Measurements from ENCODE around the gene FHIT. TPM values are rescaled to one million over a fixed set of nuclear protein-coding genes. Genes with fewer than 3 reads are reported as not detected.

The FHIT gene
- total and polyA plus RNA-seq, 7 donors, result 0.98 to 10.4 (median 4.0) TPM

- Histone ChIP-seq H3K4me1 (no peaks in the 10 kb centered on the region), H3K36me3 (ENCODE audit: insufficient read depth in 1 of 2, low read depth in 1 of 2) (no peaks in the 10 kb centered on the region), H3K27ac (no peak overlapping the region), H3K27me3 (ENCODE audit: insufficient read depth in 3 of 3, low read length in 2 of 3) (no peaks in the 10 kb centered on the region), H3K9me3 (no peaks in the 10 kb centered on the region), H3K4me3 (no peak overlapping the region)
- DNase-seq (no peak), ATAC-seq (no peak)
- intact Hi-C loops (cut with DNase I), result no loop called here
- TF ChIP-seq CTCF (IDR thresholded peaks at IDR 0.05), result no peak
- 57 to 87% (median 74%) methylated on average over 3 of the region's 3 CpGs for WGBS, 3 donors
These were observed 95.5 kb downstream of the FHIT start for GRCh38 chr3:61155701-61156292.

- no peak for TF ChIP-seq CTCF (IDR thresholded peaks at IDR 0.05)
- H3K9me3 ChIP-seq, result no peaks in the 10 kb centered on the region
- no peaks in the 10 kb centered on the region for H3K4me1 ChIP-seq
- H3K4me3 ChIP-seq, result no peak overlapping the region
- DNase-seq, result no peak
- no peak for ATAC-seq
- H3K27ac ChIP-seq, result no peak overlapping the region
- no peaks in the 10 kb centered on the region for H3K36me3 ChIP-seq (ENCODE audit: insufficient read depth in 1 of 2, low read depth in 1 of 2)
- WGBS, 3 donors, result 68 to 72% (median 71%) methylated on average over 7 of the region's 7 CpGs
- intact Hi-C loops (cut with DNase I), result no loop called here
- H3K27me3 ChIP-seq (ENCODE audit: insufficient read depth in 3 of 3, low read length in 2 of 3), result no peaks in the 10 kb centered on the region
These were observed 96.6 kb downstream of the FHIT start for GRCh38 chr3:61154457-61155198.

- 94 to 100% (median 96%) methylated on average over 1 of the region's 1 CpG for WGBS, 3 donors
- no peak overlapping the region for H3K27ac ChIP-seq
These were observed 99.2 kb downstream of the FHIT start for GRCh38 chr3:61152071-61152470.

GRCh38 chr3:61149236-61149635 lies 102.0 kb downstream of the FHIT start:
- Histone ChIP-seq H3K4me1 (no peaks in the 10 kb centered on the region), H3K27ac (no peak overlapping the region), H3K27me3 (ENCODE audit: insufficient read depth in 3 of 3, low read length in 2 of 3) (no peaks in the 10 kb centered on the region), H3K4me3 (no peak overlapping the region), H3K36me3 (ENCODE audit: insufficient read depth in 1 of 2, low read depth in 1 of 2) (no peaks in the 10 kb centered on the region), H3K9me3 (no peaks in the 10 kb centered on the region)
- intact Hi-C loops (cut with DNase I), result no loop called here
- TF ChIP-seq CTCF (IDR thresholded peaks at IDR 0.05), result no peak
- no peak for ATAC-seq
- no peak for DNase-seq

More at GRCh38 chr3:61152071-61152470, 99.2 kb downstream of the FHIT start:
- H3K4me3 ChIP-seq, result no peak overlapping the region
- intact Hi-C loops (cut with DNase I), result no loop called here
- no peaks in the 10 kb centered on the region for H3K27me3 ChIP-seq (ENCODE audit: insufficient read depth in 3 of 3, low read length in 2 of 3)
- no peak for ATAC-seq
- no peaks in the 10 kb centered on the region for H3K4me1 ChIP-seq
- DNase-seq, result no peak
- no peaks in the 10 kb centered on the region for H3K36me3 ChIP-seq (ENCODE audit: insufficient read depth in 1 of 2, low read depth in 1 of 2)
- no peaks in the 10 kb centered on the region for H3K9me3 ChIP-seq
- no peak for TF ChIP-seq CTCF (IDR thresholded peaks at IDR 0.05)

Measured in psoas muscle (tissue), 8 donors.